AG04449 (cell line): ENCODE data around the gene APBA1.

ENCODE experiments used
- CTCF ChIA-PET: fragments of 350-600 bp; formaldehyde crosslinking; extraction: SDS; loops from one replicate; lab custom pipeline; 2021; ENCODE audit warnings: antibody characterized with exemption; lab: Yijun Ruan, JAX
- POLR2A ChIA-PET: fragments of 400-600, 350-600 bp; formaldehyde crosslinking; extraction: SDS; loops from one replicate; lab custom pipeline; 2020; ENCODE audit warnings: antibody characterized with exemption, inconsistent platforms; lab: Yijun Ruan, JAX
- DNase-seq: peaks from one replicate; pipeline ENCODE4 v3.0.0-alpha.2; 2010; ENCODE audit warnings: low read depth, low spot score
- H3K4me3 ChIP-seq: 2 replicates; pipeline ENCODE4 v1.5.1; 2011; ENCODE audit warnings: low read depth, mild to moderate bottlenecking, control low read depth, low read length
- TF ChIP-seq, protein P1 (sequence below): IDR thresholded peaks from one replicate; pipeline ENCODE4 v1.5.1; 2011; ENCODE audit warnings: mild to moderate bottlenecking, moderate library complexity, low read length, control low read depth, inconsistent platforms; ENCODE audit not compliant: insufficient read depth; ENCODE audit errors: missing control alignments

APBA1 gene

DNA sequence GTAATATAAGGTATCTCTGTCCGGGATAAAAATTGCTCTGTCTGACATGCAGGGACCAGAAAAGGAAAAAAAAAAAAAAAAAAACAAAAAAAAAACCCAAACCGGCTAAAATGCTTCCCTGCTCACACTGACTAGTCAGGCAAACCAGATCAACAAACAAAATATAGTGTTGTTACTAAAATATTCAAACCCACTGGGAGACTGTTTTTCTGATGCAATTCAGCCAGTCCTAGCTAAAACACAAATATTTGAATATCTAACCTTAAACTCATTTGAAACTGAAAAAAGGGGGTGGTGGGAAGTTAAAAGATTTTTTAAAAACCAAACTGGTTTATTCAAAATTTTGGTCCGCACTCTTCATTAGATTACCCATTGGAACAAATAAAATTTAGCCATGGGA is 61.0 kb downstream of the APBA1 start:
- POLR2A ChIA-PET: no interaction called here
- CTCF ChIA-PET: no interaction called here
- no peak for DNase-seq
- no peak overlapping the region for H3K4me3 ChIP-seq
- TF ChIP-seq, protein P1, sequence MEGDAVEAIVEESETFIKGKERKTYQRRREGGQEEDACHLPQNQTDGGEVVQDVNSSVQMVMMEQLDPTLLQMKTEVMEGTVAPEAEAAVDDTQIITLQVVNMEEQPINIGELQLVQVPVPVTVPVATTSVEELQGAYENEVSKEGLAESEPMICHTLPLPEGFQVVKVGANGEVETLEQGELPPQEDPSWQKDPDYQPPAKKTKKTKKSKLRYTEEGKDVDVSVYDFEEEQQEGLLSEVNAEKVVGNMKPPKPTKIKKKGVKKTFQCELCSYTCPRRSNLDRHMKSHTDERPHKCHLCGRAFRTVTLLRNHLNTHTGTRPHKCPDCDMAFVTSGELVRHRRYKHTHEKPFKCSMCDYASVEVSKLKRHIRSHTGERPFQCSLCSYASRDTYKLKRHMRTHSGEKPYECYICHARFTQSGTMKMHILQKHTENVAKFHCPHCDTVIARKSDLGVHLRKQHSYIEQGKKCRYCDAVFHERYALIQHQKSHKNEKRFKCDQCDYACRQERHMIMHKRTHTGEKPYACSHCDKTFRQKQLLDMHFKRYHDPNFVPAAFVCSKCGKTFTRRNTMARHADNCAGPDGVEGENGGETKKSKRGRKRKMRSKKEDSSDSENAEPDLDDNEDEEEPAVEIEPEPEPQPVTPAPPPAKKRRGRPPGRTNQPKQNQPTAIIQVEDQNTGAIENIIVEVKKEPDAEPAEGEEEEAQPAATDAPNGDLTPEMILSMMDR: no peak

DNA sequence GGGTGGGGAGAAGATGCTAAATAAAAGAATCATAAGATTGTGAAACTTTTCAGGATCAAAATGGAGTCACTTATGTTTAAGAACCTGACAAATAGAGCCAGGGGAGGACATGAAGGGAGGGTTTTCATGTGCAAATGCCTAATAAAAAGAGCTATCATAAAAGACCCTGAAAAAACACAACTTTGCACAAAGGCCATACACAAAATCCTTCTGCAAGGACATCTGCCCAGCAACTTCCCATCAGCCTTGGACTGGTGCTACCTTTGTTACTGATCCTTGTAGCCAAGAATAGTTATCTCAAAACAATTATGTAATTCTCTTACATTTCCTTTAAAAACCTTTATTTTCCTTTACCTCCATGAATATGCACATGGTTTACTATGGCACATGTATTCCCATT is 63.0 kb downstream of the APBA1 start:
- ChIA-PET POLR2A (no interaction called here), CTCF (no interaction called here)
- TF ChIP-seq, protein P1: no peak
- no peak for DNase-seq
- no peak overlapping the region for H3K4me3 ChIP-seq

DNA sequence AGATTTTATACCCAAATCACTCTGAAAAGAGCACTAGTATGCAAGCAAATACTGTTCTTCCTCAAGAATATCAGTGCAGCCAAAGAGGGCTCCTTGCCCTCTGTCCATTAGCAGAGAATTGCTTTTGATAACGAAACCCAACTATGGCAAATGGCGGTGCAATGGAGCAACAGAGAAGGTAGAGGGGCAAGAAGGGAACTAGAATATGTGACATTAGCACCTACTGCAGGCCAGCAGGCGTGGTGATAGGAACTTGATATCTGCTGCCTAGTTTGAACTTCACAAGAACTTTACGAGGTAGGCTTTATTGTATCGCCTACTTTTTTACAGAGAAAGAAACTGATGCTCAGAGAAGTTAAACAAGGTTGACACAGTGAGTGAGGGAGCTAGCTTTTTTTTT is 66.1 kb downstream of the APBA1 start:
- no peak for DNase-seq
- ChIA-PET CTCF (no interaction called here), POLR2A (no interaction called here)
- TF ChIP-seq, protein P1: no peak
- H3K4me3 ChIP-seq: no peak overlapping the region

DNA sequence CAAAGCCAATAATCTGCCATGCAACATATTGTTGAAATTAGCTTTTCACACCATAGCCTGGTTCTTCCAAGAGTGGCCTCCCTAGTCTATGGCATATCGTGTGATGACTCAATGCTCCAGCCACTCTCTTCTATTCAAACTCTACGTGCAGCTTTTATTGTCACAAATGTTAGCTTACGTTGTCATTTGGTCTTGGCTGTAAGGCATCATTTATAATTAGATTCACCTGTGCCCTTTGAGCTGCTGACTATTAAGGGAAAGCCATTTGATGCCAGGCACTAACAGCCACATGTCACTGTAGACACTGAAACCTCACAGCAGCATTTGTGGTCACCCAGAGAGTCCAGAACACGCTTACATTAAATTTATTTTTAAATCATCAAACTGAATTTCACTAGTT is 66.8 kb downstream of the APBA1 start:
- TF ChIP-seq, protein P1: no peak
- H3K4me3 ChIP-seq: no peak overlapping the region
- CTCF ChIA-PET: interaction anchor here (1.0 kb wide), 1 partner anchor 184 kb away, joined by 3 read pairs; no protein-coding TSS in a partner anchor
- DNase-seq: no peak
- POLR2A ChIA-PET: no interaction called here

DNA sequence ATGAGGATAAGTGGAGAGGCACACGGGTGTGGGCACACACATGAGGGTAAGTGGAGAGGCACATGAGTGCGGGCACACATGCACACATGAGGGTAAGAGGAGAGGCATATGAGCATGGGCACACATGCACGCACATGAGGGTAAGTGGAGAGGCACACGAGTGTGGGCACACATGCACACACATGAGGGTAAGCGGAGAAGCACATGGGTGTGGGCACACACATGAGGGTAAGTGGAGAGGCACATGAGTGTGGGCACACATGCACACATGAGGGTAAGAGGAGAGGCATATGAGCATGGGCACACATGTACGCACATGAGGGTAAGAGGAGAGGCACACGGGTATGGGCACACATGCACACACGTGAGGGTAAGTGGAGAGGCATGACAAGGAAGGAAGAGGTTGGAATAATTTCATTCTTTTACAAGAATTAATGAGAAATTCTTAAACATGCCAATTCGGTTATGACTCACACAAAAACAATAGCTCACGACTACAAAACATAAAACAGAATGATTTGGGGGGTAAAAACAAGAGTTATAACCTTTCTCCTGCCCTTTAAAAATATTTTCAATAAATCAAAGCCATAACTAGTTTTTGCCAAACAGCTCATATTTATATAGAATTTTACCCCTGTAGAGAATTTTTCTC is 67.5 kb downstream of the APBA1 start:
- CTCF ChIA-PET: interaction anchor here (1.0 kb wide), 1 partner anchor 183 kb away, joined by 3 read pairs; no protein-coding TSS in a partner anchor
- TF ChIP-seq, protein P1: no peak
- no peak for DNase-seq
- POLR2A ChIA-PET: no interaction called here
- H3K4me3 ChIP-seq: no peak overlapping the region

DNA sequence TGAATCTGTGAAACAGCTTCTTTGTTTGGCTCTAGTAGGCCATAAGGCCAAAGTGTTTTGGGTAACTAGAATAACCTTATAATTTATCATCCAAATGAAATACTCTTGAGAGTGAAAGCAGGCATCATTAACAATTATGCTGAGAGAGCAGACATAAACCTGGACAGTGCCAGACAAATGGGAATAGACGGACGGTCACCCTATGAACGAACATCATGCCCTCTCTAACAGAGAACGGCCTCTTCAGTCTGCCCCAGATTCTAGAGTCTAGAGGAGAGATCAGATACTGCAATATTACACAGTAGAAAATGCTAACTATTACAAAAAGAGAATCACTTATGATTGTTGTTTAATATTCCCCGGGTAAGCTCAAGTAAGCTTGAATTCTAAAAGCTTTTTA is 68.5 kb downstream of the APBA1 start:
- TF ChIP-seq, protein P1: no peak
- DNase-seq: no peak
- H3K4me3 ChIP-seq: no peak overlapping the region
- ChIA-PET POLR2A (no interaction called here), CTCF (interaction anchor here (0.6 kb wide), 1 partner anchor 1064 kb away, joined by 3 read pairs; no protein-coding TSS in a partner anchor)
